Brain pericyte (primary cell): ENCODE measurements around the gene SH2D4B.

Experiments used
- DNase-seq: peaks from one replicate; pipeline ENCODE4 v3.0.0-alpha.2; 2012; ENCODE audit warnings: low read depth, low spot score

Gene SH2D4B

DNA sequence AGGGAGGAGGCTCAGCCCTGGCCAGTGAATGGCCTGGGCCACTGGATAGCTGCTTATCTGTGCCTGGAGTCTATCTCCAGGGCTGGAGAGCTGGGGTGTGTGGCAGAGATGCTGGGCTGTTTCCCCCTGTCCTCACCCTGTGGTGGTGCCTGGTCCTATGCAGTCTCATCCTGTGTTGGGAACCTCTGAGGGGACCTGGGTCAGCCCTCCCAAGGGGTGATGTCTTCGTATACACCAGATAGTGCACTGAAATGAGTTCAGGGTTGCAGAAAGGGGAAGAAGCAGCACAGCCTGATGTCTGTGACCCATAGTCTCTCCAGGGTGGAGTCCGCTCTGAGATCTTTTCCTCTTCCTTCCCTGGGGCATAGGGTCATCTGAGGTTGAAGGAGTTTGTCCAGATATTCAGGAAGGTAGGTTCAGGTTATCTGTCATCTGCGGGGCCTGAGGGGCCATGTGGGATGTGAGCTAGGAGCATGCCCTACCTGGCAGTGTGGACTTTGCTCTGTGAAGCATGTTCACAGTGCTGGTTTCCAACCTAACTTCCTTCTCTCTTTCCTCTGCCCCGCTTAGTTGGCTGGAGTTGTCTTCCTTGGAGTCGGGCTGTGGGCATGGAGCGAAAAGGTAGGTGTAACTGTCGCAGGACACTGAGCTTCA is 33.4 kb upstream of the SH2D4B start:
- no peak for DNase-seq

GRCh38 chr10:80504897-80505465 is 32.7 kb upstream of the SH2D4B start:
- DNase-seq: no peak

DNA sequence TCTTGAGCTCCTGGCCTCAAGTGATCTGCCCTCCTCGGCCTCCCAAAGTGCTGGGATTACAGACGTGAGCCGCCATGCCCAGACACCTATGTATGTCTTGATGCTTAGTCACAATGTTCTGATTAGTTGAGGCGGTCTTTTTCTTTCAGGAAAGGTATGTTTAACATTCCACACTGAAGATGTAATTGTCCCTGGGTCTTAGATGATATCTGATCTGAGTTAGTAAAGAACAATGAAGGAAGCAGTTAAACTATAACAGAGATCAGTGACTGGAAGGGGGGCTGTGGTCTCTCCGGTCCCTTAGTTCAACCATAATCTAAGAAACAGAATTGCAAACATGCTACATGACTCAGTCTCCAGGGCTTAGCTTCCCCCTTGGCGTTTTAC is 31.5 kb upstream of the SH2D4B start:
- no peak for DNase-seq

GRCh38 chr10:80506836-80507487 is 30.7 kb upstream of the SH2D4B start:
- no peak for DNase-seq

- no peak for DNase-seq
Observed at GRCh38 chr10:80509108-80509402, 28.6 kb upstream of the SH2D4B start.

DNA sequence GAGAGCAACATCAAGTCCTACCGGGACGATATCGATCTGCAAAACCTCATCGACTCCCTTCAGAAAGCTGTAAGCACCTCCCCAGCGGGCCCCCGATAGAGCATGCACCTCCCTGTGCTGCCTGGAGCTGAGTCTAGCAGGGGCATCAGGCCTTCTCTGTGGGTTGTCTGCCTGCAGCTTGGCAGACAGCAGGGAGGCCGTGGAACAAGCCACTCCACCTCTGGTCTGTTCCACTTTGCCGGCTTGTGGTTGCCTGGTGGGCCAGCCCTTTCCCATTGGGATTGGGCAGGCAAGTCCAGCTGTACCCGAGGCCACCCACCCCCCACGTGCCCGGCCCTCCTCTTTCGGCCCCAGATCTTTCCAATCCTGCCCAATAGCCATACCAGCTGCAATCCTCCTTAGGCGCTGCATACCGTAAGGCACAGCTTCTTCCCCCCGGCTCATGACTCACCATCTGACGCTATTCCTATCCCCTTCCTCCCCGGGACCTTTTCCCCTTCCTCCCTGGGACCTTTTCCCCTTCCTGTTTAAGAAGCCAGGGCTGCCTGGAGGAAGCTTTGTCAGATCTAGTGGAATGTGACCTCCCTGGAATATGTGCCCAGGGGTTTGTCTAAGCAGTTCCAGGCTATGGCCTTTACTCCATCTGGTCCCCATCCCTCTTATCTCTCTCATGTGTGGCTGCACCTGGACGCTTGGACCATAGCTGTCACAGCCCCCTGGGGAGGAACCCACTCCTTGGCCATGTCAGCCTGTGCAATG is 28.1 kb upstream of the SH2D4B start:
- peak; percentile 77 for DNase-seq

DNA sequence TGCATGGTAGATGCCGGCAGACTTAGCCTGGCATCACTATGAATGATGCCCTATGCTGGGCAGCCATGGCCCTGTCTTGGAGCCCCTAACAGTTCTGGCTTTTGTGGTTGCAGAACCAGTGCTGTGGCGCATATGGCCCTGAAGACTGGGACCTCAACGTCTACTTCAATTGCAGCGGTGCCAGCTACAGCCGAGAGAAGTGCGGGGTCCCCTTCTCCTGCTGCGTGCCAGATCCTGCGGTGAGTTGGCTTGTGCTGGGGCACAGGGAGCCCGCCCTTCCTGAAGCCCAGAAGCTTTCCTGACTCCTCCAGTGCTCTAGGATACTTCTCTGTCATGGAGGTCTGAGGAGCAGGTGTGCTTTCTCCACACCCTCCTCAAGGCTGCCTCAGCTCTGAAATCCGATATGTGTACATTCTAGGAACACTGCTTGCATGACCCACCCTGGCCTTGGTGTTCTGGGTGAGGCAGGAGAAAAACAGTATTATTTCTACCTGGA is 25.6 kb upstream of the SH2D4B start:
- DNase-seq: no peak

DNA sequence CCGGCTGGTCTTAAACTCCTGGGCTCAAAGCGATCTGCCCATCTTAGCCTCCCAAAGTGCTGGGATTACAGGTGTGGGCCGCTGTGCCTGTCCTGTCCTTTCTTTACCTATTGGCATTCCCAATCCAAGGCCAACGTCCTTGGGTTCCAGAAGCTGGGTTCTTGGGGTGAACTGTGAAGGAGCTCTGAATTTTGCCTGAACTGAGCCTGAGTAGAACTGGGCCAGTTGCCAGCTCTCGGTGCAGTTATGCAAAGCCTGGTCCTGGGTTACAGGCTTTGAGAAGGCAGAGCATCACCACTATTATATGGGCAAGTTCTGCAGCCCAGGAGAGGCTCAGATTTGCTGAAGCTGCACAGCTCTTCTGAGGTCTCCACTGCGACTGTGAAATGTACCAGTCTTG is 24.6 kb upstream of the SH2D4B start:
- no peak for DNase-seq

DNA sequence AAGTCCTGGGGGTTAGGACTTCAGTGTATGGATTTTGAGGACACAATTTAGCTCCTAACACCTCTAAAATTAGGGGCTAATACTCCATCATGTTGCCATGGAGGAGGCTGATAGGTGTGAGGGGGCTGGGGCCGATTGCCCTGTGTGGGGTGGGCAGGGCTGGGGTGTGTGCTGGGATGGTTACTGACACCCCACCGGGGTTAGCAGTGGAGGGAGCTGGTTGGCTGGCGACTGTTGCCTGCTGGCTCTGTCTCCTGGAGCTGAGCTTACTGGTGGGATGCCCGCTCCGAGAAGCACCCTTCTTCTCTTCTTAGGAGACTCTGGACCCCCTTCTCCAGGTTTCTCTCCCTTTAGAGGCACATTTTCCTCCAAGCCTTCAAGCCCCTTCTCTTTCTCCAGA is 22.2 kb upstream of the SH2D4B start:
- no peak for DNase-seq

DNA sequence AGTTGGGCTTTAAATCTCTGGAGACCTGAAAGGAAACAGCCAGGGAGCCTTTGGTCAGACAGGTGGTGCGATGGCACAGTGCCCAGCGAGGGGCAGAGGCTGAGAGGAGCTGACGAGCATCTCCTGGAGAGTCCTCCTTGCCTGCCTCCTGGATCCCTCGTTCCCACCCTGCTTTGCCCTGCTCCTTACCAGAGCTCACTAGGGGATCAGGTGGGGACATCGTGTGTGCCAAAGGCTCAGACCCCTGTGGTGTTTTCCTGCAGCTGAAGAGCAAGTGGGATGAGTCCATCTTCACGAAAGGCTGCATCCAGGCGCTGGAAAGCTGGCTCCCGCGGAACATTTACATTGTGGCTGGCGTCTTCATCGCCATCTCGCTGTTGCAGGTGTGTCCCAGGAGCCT is 21.8 kb upstream of the SH2D4B start:
- DNase-seq: no peak

DNA sequence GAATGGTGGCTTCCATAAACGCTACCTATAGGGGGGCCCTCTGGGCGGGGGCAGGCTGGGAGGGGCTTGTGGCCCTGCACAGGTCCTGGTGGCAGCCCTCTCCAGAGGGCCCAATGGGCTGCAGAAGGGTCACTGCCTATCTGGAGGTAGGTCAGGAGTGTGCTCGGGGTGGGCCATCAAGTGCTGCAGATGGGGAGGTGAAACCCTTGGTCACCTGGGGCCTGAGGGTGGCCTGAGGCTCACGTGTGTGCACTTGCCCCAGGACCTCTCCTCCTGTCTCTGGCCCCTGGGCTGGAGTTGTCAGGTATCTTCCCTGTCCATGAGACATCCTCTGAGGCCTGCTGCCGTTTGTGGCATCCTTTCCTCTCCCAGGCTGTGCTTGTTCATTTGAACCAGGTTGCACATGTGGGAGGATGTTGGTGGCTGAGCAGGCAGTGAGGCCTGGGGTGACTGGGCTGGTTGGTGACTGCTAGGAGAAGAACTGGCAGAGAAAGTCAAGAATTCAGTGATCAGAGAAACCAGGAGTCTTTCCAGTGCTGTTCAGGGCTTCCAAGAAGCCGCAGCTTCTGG is 21.1 kb upstream of the SH2D4B start:
- DNase-seq: no peak

- DNase-seq: no peak
Observed at GRCh38 chr10:80517416-80518142, 20.1 kb upstream of the SH2D4B start.

DNA sequence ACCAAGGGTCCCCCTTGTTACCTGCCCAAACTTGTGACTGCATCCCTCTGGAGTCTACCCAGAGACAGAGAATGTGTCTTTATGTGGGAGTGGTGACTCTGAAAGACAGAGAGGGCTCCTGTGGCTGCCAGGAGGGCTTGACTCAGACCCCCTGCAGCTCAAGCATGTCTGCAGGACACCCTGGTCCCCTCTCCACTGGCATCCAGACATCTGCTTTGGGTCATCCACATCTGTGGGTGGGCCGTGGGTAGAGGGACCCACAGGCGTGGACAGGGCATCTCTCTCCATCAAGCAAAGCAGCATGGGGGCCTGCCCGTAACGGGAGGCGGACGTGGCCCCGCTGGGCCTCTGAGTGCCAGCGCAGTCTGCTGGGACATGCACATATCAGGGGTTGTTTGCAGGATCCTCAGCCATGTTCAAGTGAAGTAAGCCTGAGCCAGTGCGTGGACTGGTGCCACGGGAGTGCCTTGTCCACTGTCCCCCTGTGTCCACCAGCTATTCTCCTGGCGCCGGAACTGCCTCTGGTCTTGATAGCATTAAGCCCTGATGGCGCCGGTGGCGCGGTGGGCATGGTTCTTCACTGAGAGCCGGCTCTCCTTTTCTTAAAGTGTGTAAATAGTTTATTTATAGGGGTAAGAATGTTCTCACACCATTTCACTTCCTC is 19.4 kb upstream of the SH2D4B start:
- DNase-seq: no peak

DNA sequence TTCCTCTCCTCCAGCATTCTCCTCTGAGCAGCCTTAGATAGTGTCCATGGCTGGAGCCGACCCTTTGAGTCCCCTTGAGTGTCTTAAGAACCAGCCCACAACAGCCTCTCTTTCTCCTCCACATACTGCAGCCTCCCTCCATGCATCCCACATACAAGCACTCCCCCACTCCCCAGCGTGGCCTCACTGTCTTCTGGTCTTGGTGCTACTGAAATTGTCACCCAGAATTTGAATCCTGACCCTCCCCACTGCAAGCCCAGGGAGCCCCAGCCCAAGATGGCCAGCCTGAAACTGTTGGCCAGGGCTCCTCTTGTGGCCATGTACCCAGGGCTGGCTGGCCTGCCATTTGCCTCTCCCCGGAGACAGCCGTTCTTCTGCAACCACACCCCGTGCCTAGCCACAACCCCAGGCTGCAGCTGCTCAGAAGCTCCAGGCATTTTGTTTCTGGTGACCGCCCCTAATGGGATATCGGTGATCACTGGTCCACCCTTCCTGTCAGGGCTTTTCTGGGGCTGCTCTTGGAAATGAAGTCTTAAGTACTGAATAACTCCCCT is 18.8 kb upstream of the SH2D4B start:
- no peak for DNase-seq

DNA sequence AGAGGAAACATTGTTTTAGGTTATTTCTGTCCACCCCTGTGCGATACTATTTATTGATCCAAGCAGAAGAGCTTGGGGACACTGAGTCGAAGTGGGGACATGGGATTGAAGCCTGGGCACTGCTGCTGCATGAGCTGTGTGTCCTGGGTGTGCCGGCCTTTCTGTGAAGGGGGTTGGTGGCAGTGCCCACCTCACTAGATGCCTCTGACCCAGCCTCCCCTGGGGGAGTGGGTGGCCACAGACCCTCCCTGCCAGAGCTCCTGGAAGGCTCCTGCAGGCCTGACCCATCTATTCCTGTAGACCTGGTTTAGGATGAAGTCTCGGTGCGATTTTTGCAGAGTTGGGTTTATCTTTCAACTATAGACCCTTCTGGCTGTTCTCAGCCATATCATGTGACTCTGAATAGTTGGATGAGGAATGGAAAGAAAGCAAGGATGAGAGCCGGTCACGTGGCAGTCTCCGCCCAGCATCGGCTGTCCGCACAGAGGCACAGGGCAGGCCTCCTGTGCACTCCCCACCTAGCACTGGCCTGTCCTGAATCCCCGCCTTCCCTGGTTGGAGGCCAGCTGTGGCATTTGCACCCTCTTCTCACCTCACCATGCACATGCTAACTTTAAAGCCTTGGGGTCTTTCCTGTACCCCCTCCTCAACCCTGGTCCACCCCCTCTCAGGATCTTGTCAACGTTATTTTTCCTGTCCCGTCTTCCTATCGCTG is 17.6 kb upstream of the SH2D4B start:
- no peak for DNase-seq

DNA sequence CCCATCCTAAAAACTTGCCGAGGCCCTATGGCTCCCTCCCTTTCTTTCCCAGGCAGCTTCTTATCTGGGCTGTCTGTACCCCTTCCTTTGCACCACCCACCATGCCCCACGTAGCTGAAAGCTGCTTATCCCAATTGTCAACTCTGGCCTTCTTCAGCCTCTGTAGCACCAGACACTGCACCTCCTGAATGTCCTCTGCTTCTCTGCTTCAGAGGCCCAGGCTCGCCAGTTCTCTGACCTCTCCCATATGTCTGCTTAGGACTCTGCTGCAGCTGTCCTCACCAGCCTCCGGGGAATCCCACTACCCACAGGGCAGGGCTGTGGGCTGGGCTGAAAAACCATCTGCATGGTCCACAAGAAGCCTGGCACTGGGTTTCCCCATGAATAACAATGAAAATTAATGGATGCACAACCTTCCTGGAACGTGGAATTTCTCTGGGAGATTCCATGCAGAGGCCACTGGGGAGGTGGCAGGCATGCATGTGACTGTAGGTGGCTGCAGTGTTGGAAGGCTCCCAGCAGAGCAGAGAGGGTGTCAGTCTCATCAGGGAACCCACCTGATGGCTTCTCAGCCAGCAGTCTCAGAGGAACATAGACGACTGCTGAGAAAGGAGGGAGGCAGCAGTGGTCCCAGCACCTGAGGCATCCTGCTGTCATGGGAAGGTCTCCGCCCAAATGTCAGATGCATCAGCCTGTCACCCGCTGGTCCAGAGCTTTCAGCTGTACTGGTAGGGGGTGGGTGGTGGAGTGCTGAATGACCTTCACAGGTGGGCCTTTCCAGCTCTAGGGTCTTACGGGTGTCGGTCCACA is 16.8 kb upstream of the SH2D4B start:
- no peak for DNase-seq

GRCh38 chr10:80522756-80523363 is 14.8 kb upstream of the SH2D4B start:
- no peak for DNase-seq

DNA sequence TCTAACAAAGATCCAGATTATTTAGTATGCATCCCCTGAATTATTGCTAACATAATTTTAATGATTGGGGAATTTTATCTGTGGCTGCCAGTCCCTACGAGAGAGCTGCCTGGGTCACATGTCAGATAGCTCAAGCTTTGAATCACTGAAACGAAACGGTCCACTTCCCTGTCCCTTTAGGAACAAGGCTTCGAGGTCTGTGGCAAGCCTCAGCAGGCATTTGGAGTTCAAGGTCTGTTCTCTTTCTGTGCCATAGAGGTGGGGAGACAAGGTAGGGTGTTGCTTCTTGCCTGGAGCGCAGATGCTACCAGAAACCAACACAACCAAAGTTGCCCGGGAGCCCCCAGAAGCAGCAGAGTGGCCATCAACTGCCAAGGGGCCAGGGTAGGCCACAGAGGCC is 13.9 kb upstream of the SH2D4B start:
- no peak for DNase-seq
